NCI-H2107 treated with DMSO at 0.1 percent for 48 hours (cell line): ENCODE results near the gene ALOX15B.
A peak's percentile ranks its signal among the peaks of the same experiment; 100 is the strongest.

Source experiments
- DNase-seq: peaks from one replicate; lab custom pipeline; 2025; ENCODE audit not compliant: unreplicated experiment; lab: John Stamatoyannopoulos, UW

Gene ALOX15B

DNA sequence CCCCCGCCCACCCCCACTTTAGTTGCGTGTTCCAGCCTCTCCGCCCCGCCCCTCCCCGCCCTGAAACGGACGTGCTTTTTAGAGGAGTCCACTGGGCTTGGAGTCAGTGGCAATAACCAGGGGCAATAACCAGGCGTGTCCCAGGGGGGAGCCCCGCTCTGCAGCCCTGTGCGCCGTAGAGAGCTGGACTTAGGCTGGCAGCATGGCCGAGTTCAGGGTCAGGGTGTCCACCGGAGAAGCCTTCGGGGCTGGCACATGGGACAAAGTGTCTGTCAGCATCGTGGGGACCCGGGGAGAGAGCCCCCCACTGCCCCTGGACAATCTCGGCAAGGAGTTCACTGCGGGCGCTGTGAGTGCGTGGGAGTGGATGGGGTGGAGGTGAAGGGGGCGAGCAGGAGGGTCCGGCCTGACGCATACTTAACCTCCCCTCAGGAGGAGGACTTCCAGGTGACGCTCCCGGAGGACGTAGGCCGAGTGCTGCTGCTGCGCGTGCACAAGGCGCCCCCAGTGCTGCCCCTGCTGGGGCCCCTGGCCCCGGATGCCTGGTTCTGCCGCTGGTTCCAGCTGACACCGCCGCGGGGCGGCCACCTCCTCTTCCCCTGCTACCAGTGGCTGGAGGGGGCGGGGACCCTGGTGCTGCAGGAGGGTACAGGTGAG, at the start of gene ALOX15B:
Gene ALOX15B (plus strand): TSS at position 106 of the 657 bp plus-strand sequence. CDS start 97 bp downstream, at position 203.
- DNase-seq: no peak

DNA sequence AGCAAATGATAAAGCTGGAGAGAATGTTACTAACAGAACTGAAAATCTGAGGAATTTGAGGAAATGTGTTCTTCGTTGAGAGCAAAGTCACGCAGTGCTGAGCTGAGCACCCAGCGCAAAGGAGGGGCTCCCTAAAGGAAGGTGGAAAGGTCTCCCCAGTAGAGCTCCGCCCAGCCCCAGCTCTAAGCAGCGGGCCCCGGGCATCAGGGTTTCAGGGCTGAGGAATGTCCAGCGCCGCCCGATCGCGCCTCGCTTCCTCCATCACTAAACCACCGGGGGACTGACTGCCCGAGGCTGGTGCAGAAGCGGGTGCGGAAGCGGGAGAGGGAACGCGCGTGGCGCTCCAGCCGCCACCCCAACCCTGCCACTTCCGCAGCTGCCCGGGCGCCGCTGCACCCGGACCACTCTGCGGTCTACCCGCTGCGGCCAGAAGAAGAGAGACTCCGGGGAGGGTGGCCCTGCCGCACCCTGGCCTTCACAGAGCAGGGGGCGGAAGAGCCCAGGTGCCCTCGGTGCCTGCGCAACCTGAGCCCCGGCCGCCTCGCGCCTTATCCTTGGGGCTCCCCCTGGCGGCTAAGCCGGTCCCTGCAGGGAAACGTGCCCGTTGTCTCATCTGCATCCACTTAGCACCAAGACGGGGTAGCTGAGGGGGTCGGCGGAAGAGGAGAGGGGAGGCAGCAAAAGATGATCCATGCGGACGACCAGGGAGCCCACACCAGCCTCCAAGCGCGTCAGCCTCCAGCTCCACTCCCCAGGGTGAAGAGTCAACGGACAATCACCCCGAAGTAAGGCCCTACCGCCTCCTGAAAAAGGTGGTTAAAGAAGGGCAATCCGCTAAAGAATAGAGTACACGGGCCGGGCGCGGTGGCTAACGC, 48.8 kb upstream of the ALOX15B start:
- DNase-seq: peak; percentile 6

DNA sequence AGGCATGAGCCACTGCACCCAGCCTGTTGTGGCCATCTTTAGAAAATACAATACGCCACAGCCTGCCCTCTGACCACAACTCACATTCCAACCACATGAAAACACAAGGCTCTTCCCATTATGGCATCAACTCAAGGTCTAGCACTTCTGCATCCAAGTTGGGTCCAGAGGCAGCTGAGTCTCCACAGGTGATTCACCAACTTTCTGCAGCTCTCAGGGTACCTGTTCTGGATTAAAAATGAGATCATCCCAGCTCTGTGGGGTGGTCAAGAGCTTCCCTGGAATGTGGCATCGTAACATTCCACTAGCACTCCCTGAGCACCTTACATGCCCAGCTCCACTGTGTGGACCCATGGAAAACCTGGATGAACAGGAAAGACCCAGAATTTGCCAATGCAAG, 46.3 kb upstream of the ALOX15B start:
- no peak for DNase-seq

DNA sequence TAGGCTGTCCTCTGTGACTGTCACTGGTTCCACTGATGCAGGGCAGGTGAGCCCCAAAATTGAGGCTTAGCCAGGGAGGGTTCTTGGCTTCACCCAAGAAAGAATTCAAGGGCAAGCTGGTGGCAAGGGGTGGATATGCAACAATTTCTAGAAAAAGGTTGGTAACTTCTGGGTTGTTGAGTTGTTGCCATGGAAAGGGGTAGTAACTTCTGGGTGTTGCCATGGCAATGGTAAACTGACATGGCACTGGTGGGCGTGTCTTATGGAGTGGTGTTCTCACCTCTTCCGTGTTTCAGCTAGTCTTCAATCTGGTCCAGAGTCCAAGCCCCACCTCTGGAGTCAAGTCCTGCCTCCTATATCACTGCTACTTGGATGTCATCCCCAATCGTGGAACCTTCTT, 45.9 kb upstream of the ALOX15B start:
- DNase-seq: no peak

GRCh38 chr17:7993972-7994589, 44.8 kb upstream of the ALOX15B start:
- DNase-seq: no peak

- DNase-seq: no peak
These were observed 43.1 kb upstream of the ALOX15B start for GRCh38 chr17:7995724-7996123.

DNA sequence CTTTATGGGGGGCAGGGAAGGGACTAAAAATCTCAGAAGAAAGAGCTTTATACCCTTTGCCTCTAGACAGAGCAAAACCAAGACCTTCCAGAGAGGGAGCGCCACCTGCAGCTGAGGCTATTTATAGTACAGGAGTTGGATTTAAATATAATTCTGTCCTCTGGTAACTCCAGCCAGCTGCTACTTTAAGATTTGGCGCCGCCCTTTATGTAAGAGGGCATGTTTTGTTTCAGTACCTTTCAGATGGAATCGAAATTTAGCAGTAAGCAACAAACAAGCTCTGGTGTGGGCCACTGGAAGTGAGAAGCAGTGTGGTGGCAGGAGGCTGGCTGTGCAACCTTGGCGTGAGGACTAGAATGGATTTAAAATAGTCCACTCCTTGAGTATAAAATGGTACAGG, 41.7 kb upstream of the ALOX15B start:
- DNase-seq: peak; percentile 62

DNA sequence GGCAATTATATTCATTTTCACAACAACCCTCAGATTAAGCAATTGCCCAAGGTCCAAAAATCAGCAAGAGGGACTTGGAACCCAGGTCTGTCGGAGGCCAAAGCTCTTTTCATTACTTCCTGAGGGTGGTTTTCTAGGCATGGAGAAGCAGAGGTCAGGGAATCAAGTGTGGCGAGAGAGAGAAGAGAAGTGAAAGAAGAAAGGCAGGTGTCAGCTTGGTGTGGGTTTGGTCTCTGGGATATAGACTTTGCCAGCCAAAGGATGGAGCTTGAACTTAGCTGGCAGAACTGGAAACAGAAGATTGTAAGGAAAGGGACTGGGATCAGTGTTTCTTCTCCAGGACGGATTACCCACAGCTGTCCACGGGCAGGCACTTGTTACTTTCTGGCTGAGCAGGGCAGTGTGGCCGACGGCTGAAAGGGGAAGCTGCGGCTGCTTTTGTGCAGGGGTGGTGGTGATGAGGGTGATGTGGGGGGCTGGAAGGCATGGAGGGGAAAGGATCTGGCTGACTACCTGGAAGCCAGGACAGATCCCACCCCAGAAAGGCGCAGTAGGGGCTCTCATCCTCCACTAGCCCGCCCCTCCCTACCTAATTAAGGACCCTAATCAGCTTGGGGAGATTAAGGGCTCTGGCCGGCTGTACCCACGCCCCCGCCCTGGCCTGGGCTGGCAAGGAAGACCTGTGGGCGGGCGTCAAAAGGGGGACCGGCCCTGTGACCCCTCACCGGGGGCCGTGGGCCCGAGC, 36.7 kb upstream of the ALOX15B start, which contains the start of gene GUCY2D:
Gene GUCY2D (plus strand): TSS at position 640 of the 745 bp plus-strand sequence. CDS start 433 bp downstream, outside the sequence.
- no peak for DNase-seq

- DNase-seq: no peak
These were observed 35.9 kb upstream of the ALOX15B start for GRCh38 chr17:8002721-8003593.

GRCh38 chr17:8003594-8004181, 35.2 kb upstream of the ALOX15B start:
- DNase-seq: no peak

GRCh38 chr17:8004899-8005298, 34.0 kb upstream of the ALOX15B start:
- DNase-seq: no peak

DNA sequence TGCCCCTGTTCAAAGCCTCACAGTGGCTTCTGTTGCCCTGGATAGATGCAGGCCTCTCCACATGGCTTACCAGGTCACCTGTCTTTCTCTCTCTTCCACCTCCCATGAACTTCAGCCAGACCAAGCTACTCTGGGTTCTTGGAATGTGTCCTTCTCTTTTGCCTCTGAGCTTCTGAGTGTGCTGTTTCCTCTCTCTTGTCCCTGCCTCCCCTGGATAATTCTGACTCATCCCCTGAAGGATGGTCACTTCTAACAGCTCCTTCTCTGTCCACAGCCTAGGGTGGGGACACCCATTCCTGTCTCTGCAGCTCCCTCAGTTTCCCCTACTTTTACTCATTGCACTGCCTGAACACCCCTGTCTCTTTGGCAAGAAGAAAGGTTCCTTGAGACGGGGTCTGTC, 33.5 kb upstream of the ALOX15B start:
- DNase-seq: no peak

DNA sequence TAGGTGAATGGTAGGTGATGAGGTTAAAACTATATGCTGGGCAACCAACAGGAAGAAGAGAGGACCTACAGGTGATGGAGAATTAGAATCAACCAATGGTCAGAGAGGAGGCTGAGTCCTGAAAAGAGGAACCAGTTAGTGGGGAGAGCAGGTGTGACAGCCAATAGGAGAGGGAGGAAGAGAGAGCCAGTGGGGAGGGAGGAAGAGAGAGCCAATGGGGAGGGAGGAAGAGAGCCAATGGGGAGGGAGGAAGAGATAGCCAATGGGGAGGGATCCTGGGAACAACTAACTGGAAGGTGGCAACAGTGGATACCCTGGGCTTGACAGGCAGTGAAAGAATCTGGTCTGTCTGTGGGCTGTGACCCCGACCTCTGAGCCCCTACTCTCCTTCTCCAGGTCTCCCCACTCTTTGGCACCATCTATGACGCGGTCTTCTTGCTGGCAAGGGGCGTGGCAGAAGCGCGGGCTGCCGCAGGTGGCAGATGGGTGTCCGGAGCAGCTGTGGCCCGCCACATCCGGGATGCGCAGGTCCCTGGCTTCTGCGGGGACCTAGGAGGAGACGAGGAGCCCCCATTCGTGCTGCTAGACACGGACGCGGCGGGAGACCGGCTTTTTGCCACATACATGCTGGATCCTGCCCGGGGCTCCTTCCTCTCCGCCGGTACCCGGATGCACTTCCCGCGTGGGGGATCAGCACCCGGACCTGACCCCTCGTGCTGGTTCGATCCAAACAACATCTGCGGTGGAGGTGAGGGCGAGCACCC, 32.7 kb upstream of the ALOX15B start:
- DNase-seq: no peak

- no peak for DNase-seq
These were observed 31.8 kb upstream of the ALOX15B start for GRCh38 chr17:8006836-8007680.

DNA sequence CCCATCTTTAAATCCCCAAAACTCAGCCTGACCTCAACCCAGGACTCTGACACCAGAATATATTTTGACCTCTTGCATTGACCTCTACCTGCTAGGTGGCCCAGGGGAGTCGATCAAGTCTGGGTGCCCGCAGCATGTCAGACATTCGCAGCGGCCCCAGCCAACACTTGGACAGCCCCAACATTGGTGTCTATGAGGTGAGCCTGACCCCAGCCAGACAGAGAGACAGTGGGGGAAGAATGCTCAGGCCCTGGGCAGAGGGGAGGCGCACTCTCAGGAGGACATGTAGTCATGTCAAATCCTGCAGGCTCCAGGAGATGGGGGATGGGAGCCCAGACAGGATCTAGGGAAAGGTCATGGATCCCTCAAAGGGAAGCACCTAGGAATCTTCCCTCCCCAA, 31.0 kb upstream of the ALOX15B start:
- DNase-seq: no peak

DNA sequence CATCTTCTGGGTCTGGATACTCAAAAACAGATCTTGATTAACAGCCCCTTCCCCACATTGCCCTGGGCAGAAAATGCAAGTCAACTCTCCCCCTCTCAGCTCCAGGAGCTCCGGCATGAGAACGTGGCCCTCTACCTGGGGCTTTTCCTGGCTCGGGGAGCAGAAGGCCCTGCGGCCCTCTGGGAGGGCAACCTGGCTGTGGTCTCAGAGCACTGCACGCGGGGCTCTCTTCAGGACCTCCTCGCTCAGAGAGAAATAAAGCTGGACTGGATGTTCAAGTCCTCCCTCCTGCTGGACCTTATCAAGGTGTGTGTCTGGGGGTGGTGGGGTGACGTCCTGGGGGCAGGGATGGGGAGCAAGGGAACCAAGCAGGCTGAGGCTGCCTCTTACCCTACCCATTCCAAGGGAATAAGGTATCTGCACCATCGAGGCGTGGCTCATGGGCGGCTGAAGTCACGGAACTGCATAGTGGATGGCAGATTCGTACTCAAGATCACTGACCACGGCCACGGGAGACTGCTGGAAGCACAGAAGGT, 26.7 kb upstream of the ALOX15B start:
- no peak for DNase-seq

DNA sequence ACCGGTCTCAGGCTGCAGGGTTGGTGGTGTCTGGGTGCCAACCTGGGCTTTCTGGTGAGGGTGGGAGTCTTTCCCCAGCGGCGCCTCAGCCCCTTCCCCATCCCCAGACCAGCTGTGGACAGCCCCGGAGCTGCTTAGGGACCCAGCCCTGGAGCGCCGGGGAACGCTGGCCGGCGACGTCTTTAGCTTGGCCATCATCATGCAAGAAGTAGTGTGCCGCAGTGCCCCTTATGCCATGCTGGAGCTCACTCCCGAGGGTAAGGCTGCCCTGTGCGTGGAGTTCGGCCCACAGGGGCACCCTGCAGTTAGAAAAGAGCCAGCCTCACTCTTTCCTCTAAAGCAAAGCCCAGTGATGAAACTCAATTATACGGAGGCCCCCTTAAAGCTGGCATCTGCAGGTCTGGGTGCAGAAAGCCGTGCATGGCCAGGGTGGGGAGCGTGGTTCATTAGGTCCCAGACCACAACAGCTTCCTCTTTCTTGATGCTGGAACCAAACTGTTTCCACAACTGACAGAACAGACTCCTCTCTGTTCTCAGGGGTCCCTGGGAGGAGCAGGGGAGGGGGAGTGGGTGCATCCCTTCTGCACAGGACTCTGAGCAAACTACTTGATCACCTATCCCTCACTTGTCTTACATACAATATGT, 25.7 kb upstream of the ALOX15B start:
- DNase-seq: no peak
